Measurements from ENCODE around the gene HMBS.

The HMBS gene

DNA sequence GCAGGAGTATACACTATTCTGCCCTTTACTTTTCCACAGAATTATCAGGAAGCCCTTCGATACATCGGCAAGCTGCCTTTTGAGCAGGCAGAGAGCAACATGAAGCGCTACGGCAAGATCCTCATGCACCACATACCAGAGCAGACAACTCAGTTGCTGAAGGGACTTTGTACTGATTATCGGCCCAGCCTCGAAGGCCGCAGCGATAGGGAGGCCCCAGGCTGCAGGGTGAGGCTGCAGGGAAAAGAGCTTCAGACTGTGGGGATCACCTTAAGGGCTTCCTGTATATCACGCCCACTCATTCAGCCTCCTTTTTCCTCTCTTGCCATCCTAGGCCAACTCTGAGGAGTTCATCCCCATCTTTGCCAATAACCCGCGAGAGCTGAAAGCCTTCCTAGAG is 6.8 kb upstream of the HMBS start:
- no peak for DNase-seq

DNA sequence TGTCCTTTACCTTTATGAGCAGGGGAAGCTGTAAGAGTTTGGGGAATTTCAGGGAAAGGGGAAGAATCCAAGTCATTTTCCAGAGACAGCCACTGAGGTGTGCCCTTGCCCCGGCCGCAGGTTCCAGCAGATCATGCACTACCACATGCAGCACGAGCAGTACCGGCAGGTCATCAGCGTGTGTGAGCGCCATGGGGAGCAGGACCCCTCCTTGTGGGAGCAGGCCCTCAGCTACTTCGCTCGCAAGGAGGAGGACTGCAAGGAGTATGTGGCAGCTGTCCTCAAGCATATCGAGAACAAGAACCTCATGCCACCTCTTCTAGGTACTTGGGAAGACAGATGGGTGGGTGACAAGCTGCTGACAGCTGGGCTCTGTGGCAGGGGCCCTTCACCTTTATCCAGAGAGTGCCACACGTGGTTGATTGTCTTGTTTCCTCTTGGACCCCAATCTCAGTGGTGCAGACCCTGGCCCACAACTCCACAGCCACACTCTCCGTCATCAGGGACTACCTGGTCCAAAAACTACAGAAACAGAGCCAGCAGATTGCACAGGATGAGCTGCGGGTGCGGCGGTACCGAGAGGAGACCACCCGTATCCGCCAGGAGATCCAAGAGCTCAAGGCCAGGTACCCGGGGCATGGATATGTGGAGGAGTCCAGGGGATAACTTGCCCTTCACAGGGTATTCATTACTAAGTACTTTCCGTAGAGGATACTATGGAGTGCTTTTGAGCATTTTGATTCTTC is 5.8 kb upstream of the HMBS start:
- no peak for DNase-seq

DNA sequence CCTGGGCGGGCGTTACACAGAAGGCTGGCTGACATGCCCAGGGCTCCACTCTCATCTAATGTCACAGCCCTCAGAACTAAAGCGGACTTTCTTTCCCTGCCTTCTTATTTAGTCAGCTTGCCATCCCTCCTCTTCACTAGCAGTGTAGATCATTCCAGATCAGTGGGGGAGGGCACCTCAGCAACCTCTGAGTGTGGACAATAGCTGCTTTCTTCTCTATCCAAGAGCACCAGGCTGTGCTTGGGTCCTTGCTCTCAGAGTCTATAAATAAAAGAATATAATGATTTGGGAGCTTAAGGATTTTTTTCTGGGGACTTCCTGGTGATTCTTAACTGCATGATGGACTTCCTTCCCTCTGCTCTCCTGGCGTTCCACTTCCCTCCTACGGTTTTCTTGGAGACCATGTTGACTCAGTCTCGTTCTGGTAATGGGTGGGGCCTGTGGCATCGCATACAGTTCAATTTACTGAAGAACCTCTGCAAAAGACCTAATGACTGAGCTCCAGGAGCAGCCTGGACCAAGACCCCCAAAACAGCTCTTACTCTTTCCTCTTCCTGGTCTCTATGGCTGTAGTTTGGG is 2.9 kb upstream of the HMBS start:
- no peak for DNase-seq

DNA sequence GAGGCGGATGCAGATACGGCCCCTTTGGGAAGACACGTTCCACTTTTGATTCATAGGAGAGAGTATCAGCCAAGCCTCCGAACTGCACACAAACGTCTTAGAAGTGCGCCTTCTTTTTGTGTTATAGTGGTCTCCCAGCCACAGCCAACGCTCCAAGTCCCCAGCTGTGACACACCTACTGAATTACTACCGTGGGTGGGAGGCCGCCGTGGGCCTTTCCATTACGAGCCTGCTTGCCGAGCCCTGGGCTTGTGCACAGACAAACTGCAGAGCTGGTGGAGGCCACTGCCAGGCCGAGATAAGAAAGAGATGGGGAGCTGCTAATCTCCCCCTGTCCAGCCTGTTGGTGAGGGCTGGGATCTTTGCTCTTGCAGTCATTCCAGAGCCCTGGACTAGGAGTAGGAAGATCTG is 761 bp downstream of the HMBS start:
- DNase-seq: no peak

DNA sequence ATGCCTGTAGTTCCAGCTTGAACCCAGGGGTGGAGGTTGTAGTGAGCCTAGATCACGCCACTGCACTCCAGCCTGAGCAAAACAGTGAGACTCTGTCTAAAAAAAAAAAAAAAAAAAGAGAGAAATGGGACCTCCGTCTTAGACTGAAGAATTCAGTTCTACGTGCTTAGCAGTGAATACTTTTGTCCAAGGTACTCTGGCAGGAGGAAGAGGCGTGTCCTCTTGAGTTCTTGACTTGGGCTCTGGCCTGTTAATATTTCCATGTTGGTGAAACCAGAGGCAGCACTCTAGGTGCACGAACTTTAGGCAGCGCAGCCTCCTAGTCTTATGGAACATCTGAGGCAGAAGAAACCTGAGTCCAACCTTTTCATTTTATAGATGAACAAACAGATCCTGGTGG is 2.4 kb downstream of the HMBS start:
- DNase-seq: no peak

DNA sequence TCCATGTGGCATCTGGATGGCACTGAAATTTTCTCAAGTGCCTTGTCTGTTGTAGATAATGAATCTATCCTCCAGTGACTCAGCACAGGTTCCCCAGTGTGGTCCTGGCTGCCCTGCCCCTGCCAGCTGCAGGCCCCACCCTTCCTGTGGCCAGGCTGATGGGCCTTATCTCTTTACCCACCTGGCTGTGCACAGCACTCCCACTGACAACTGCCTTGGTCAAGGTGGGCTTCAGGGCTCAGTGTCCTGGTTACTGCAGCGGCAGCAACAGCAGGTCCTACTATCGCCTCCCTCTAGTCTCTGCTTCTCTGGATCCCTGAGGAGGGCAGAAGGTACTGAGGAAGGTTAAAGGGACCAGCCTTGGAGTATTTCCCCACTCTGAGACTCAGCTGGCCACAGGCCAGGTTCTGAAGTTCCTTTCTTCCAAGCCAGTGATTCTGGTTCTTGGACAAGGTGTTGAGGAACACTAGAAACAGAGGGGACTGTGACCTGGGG is 3.1 kb downstream of the HMBS start:
- no peak for DNase-seq

DNA sequence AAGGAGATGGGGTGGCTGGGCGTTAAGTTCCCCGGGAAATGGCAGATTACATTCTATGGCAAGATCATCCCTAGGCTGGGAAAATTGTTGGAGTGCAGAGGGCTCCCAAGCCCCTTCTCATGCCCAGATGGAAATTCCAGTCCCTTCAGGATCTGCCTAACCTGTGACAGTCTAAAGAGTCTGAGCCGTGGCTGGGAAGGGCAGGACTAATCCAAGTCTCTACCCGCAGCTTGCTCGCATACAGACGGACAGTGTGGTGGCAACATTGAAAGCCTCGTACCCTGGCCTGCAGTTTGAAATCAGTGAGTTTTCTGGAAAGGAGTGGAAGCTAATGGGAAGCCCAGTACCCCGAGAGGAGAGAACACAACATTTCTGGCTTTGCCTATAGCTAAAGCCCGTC is 3.7 kb downstream of the HMBS start:
- no peak for DNase-seq

DNA sequence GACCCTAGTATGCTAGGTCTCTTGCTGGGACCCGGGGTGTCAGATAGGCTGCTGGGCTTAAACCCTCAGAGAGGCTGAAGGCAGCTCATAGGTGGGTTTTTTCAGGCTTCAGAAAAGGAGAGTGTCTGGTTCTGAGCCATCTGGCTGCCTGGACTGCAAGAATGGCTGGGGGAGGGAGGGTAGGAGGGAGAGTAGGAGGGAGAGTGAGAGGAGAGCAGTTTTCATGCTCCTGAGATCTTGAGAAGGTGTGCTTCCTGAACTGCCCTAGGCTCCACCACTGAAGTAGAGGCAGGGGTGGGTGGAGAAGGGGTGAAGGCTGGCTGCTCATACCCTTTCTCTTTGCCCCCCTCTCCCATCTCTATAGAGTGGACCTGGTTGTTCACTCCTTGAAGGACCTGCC is 4.6 kb downstream of the HMBS start:
- no peak for DNase-seq

DNA sequence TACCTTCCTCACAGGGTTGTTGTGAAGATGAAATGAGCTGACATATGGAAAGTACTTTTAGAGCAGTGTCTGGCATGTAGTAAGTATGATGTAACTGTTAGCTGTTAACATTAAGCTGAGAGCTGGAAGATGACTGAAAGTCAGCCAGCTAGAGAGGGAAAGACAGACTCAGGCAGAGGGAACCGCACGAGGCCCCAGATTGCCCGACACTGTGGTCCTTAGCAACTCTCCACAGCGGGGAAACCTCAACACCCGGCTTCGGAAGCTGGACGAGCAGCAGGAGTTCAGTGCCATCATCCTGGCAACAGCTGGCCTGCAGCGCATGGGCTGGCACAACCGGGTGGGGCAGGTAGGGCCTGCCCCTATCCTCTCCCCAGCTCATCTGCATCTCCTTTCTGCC is 6.5 kb downstream of the HMBS start:
- DNase-seq: no peak

DNA sequence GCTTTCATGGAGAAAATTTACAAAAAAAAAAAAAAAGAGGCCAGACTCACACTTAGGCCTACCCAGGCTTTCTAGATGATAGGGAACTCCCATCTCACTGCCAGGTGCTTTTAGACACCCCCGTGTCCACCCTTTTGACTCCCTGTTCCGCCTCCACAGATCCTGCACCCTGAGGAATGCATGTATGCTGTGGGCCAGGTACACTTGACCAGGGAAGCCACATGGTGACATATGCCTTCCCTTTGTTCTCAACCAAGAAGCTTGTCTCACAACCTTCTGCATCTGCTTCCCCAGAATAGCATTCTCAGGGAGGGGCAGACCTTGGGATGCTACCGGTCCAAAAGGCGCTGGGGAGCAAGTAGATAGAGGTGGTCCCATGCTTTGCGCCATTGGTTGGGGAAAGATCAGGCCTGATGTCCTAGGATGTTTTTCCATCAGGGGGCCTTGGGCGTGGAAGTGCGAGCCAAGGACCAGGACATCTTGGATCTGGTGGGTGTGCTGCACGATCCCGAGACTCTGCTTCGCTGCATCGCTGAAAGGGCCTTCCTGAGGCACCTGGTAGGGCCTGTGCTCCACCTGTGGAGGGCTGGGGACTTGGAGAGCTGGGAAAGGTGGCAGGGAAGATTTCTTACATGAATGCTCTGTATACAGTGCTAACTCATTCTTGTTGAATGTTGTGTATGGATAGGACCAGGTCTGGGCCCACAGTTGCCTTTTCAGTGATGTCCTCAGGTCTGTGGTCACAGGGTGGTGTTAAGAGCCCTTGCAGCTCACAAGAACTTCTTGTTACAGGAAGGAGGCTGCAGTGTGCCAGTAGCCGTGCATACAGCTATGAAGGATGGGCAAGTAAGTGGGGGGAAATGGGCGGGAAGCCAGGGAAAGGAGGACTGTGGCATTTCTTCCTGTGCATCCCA is 7.5 kb downstream of the HMBS start:
- DNase-seq: no peak

DNA sequence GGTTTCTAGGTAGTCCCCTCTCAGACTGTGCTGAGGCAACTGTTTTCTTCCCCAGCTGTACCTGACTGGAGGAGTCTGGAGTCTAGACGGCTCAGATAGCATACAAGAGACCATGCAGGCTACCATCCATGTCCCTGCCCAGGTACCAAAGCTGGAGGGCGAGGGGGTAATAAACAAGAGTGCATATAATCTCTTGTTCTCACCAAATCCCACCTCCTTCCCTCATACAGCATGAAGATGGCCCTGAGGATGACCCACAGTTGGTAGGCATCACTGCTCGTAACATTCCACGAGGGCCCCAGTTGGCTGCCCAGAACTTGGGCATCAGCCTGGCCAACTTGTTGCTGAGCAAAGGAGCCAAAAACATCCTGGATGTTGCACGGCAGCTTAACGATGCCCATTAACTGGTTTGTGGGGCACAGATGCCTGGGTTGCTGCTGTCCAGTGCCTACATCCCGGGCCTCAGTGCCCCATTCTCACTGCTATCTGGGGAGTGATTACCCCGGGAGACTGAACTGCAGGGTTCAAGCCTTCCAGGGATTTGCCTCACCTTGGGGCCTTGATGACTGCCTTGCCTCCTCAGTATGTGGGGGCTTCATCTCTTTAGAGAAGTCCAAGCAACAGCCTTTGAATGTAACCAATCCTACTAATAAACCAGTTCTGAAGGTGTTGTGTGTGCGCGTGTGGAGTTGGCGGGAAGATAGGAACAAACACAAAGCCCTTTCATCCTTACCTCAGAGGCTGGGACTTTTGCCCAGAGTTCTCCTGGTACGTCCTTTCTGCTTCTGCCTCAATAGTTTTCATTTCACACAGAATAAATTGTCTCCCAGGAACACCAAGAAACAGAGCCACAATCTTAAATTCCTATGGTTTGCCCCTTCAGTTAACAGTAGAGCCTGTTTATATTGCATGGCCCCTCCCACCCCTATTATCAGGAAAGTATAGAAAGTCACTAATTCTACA is 8.5 kb downstream of the HMBS start:
- DNase-seq: no peak

DNA sequence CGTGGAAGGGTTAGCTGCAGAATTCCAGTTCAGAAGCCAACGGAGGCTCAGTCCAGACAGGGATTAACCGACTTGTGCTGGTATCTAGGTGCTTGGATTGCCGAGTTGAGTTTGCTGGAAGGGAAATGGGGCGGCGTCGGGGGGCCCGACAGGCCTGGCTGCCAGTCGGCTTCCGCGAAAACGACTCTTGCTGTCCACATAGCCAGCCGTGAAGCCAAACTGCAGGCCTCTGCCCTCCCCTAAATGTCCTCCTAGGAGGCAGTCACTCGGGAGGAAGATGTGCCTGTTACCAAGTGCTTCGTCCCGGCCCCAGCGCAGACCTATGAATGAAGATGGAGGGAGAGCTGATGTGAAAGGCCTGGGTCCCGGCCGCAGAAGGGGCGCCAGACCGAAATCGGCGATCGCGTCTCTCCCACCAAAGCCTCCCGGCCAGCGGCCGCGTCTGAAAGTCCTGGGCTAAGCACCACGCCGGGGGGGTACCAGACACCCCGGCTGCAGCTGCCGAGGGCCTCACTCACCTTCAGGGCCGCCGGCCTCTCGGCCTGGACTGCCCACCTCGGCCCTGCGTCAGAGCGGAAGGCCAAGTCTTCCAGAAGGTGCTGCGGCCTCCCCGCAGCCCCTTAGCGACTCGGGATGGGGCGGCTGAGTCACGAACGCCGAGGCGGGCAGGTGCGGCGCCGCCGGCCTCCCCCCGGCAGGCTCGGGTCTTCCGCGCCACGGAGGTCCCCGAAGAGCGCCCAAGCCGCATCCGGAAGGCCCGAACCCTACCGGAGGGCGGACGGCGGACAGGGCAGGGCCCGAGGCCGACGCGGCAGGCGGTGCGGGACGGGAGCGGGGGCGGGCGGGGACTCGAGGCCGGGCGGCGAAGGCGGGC is 9.5 kb downstream of the HMBS start:
- peak; percentile 31 for DNase-seq

DNA sequence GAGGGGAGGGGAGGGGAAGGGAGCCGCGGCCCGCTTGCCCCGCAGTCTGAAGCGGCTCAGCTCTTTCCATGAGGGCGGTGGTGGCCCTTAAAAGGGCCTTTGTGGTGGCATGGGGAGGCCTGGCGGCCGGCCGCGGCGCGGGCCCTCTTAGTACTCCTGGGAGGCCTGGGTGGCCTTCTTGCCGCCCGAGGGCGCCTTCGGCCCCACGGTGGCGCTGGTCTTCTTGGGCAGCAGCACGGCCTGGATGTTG is 10.1 kb downstream of the HMBS start:
- DNase-seq: peak; percentile 64

DNA sequence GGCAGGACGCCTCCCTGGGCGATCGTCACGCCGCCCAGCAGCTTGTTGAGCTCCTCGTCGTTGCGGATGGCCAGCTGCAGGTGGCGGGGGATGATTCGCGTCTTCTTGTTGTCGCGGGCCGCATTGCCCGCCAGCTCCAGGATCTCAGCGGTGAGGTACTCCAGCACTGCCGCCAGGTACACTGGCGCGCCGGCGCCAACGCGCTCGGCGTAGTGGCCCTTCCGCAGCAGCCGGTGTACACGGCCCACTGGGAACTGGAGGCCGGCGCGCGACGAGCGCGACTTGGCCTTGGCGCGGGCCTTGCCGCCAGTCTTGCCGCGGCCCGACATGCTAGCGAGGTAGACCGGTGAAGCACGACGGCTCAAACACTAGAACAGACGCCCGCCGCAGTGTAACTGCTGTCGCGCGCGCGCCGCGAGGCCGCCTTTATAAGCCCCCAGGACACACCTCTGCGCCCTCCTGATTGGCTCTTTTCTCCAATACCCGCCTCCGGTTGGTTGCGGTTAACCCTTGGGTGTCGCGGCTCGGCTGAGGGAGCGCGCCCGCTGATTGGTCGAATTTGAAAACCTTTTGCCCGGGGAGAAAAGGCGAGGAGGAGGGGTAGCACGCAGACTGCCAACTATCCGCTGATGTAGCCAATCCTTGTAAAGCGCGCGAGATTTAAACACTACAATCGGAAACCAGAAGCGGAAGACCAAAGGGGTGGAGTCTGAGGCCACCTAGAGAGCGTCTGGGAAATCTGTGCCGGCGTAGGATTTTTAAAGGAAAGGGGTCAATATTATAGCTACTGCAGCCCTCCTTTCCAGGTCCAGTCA is 10.6 kb downstream of the HMBS start:
- DNase-seq: peak; percentile 100

DNA sequence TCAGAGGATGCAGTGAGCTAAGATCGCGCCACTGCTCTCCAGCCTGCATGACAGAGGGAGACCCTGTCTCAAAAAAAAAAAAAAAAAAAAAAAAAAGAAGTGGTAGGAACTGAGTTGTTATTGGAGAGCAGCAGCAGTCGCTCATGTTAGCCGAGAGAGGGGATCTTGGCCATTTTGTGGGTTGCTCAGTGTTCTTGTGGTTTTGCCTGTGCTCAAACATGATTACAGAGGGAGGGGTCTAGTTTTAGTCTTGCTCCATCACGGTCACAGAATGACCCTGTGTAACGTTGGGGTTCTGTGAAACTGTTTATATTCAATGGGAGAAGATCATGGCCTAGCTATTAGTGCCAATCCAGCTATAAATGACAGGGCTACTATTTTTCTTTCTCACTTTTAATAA is 15.0 kb downstream of the HMBS start:
- no peak for DNase-seq

DNA sequence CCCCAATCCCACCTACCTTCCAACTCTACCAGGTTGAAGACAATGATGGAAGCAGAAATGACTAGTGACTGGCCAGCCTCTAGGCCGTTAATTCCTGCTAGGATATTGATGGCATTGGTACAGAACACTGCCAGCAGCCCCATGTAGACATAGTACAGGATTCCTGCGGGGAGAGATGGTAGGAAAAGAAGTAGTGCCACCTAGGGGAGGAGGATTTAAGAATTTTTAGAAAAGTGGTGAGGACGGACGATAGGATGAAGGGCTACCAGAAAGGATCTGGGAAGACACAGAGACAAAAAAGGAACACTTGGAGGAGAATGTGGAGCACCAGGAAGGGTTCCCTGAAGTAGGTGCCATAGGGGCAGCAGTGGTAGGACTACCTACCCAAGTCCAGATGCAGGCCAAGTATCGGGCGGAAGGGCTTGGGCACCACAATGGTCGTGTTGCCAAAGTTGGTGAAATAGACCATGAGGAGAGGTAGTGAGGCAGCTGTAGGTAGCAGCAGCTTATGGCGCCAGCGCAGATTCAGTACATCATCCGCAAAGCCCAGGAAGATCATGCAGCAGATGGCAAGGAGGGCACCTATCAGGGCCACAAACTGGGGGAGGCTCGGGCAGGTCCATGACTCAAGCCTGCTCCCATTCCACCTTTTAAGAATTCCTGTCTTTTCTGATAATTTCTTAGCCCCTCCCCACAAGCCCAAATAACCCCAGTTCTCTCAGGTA is 15.7 kb downstream of the HMBS start:
- no peak for DNase-seq

DNA sequence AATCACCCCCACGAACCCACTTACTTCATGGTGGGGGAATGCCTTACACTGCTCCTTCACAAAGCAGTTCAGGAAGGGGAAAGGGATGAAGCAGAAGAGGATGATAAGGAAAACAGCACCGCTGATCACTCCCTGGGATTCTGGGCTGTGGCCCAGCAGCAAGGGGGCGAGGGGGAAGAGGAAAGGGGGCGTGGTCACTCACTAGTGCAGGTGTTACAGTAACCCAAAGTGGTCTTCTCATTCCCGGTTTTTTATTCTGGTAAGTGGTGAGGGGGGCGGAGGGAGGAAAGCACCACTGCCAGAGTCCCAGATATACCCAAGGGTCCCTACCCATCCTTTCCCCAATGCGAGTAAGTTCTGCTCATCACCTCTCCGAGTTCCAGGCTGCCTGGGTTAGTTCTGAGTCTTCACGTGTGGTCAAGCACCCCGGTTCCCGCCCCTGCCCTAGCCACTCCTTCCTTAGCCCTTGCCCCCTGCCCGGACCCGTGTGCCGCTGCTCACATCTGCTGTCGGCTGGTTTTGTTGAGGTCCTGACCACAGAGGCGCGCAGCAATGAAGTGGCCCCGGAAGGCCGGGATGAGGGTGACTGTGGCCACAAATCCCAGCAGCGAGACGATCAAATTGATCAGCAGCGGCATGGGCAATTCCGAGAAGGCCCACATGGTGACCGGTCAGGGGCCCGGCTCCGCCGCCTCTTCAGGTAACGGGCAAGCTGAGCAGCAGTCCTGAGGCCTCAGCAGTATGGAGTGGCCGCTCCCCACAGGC is 16.5 kb downstream of the HMBS start:
- DNase-seq: no peak

DNA sequence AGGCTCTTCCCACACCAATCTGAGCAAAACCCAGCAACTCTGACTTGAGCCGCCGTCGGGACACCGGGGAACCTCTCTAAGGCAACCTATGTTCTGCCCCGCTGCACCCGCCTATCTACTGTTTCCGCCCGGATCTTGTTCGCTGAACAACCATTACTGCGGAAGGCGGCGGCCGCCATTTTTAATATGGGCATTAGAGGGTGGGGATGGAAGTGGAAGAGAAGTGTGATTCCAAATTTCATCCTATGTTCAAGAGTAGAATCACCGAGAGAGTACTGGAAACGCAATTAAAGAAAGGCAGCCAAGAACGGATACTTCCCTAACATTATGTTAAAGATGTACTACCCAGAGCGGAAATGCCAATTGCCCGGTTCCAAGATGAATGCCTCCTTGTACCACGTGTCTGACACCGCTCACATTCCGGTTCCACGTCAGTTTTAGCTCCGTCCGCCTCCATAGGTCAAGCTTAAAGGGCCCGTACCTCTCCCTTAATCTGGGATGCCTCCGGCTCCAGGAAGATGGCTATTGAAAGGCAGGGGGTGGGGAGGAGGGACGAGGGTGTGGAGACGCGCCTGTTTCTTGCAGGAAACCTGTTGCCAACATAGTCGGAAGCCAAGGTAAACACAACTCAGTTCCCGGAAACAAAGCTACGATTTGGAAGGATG is 17.2 kb downstream of the HMBS start, which contains the start of gene DPAGT1:
DPAGT1 (minus strand) TSS at position 95 of the 665 bp plus-strand sequence. CDS start 198 bp downstream, outside the sequence.
- peak; percentile 89 for DNase-seq

Data from CD4-positive, alpha-beta T cell treated with Interleukin-4 for 4 hours (primary cell).